AG08396 (cell line): ENCODE results near the gene BBOX1.
"Not testable (repeated sequence)": the region's sequence is repeated elsewhere in the genome, so short reads cannot be mapped to it uniquely, and the experiment has no call there.

Source experiments
- DNase-seq: peaks from one replicate; pipeline ENCODE4 v3.0.0; 2012; ENCODE audit warnings: low spot score, mixed read lengths

BBOX1 gene

GRCh38 chr11:27040302-27041115 lies at the start of gene BBOX1:
Gene BBOX1 (plus strand): TSS chr11:27040815. CDS start chr11:27055431, 14,616 bp downstream.
- no peak for DNase-seq

GRCh38 chr11:26992031-26992541 lies 48.5 kb upstream of the BBOX1 start:
- DNase-seq, result peak; percentile 74

- peak; percentile 32 for DNase-seq
Observed at GRCh38 chr11:26993965-26994457, 46.6 kb upstream of the BBOX1 start, which contains the start of gene FIBIN. Gene FIBIN (plus strand): TSS chr11:26994112. CDS start chr11:26994527, 415 bp downstream.

GRCh38 chr11:26994631-26995095 lies 46.0 kb upstream of the BBOX1 start:
- DNase-seq, result no peak

- no peak for DNase-seq
Observed at GRCh38 chr11:26995701-26996460, 44.7 kb upstream of the BBOX1 start.

GRCh38 chr11:26997378-26997777 lies 43.2 kb upstream of the BBOX1 start:
- no peak for DNase-seq

- DNase-seq, result not testable (repeated sequence)
Observed at GRCh38 chr11:27001136-27001730, 39.4 kb upstream of the BBOX1 start.

- DNase-seq, result no peak
Observed at GRCh38 chr11:27002431-27002830, 38.2 kb upstream of the BBOX1 start.

GRCh38 chr11:27002838-27003237 lies 37.8 kb upstream of the BBOX1 start:
- no peak for DNase-seq

- no peak for DNase-seq
Observed at GRCh38 chr11:27004103-27004502, 36.5 kb upstream of the BBOX1 start.

- DNase-seq, result no peak
Observed at GRCh38 chr11:27008811-27009535, 31.6 kb upstream of the BBOX1 start.

- DNase-seq, result no peak
Observed at GRCh38 chr11:27011560-27012233, 28.9 kb upstream of the BBOX1 start.

- DNase-seq, result peak; percentile 22
Observed at GRCh38 chr11:27012234-27012921, 28.2 kb upstream of the BBOX1 start.

GRCh38 chr11:27013781-27014361 lies 26.7 kb upstream of the BBOX1 start:
- DNase-seq, result no peak

- DNase-seq, result no peak
Observed at GRCh38 chr11:27018902-27019529, 21.6 kb upstream of the BBOX1 start.

GRCh38 chr11:27020751-27021150 lies 19.9 kb upstream of the BBOX1 start:
- no peak for DNase-seq

GRCh38 chr11:27022659-27023251 lies 17.9 kb upstream of the BBOX1 start:
- no peak for DNase-seq

GRCh38 chr11:27024865-27025264 lies 15.8 kb upstream of the BBOX1 start:
- DNase-seq, result no peak
